Measurements from ENCODE around the gene LAMA3. TPM values are rescaled to one million over a fixed set of nuclear protein-coding genes. Genes with fewer than 3 reads are reported as not detected.

Gene LAMA3
- total RNA-seq, 2 donors from 2014 or later: 5.0 to 6.4 TPM

GRCh38 chr18:23844991-23845680 lies 155.9 kb downstream of the LAMA3 start:
- Histone ChIP-seq H3K27ac (no peak overlapping the region), H3K27me3 (no peaks in the 10 kb centered on the region), H3K36me3 (no peaks in the 10 kb centered on the region), H3K9me3 (no peaks in the 10 kb centered on the region), H3K4me1 (no peaks in the 10 kb centered on the region), H3K4me3 (no peak overlapping the region)
- TF ChIP-seq, protein P1, sequence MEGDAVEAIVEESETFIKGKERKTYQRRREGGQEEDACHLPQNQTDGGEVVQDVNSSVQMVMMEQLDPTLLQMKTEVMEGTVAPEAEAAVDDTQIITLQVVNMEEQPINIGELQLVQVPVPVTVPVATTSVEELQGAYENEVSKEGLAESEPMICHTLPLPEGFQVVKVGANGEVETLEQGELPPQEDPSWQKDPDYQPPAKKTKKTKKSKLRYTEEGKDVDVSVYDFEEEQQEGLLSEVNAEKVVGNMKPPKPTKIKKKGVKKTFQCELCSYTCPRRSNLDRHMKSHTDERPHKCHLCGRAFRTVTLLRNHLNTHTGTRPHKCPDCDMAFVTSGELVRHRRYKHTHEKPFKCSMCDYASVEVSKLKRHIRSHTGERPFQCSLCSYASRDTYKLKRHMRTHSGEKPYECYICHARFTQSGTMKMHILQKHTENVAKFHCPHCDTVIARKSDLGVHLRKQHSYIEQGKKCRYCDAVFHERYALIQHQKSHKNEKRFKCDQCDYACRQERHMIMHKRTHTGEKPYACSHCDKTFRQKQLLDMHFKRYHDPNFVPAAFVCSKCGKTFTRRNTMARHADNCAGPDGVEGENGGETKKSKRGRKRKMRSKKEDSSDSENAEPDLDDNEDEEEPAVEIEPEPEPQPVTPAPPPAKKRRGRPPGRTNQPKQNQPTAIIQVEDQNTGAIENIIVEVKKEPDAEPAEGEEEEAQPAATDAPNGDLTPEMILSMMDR (IDR thresholded peaks at IDR 0.05): no peak
- DNase-seq (ENCODE audit: low spot score): no peak

- no peak overlapping the region for H3K27ac ChIP-seq
- no peak for DNase-seq (ENCODE audit: low spot score)
- no peaks in the 10 kb centered on the region for H3K36me3 ChIP-seq
- TF ChIP-seq, protein P1 (IDR thresholded peaks at IDR 0.05): no peak
- H3K27me3 ChIP-seq: no peaks in the 10 kb centered on the region
- H3K4me3 ChIP-seq: no peak overlapping the region
- no peaks in the 10 kb centered on the region for H3K9me3 ChIP-seq
- no peaks in the 10 kb centered on the region for H3K4me1 ChIP-seq
Measured at GRCh38 chr18:23845988-23846630, 156.9 kb downstream of the LAMA3 start.

GRCh38 chr18:23847321-23847986 lies 158.2 kb downstream of the LAMA3 start:
- Histone ChIP-seq H3K4me3 (no peak overlapping the region), H3K27ac (no peak overlapping the region), H3K4me1 (no peaks in the 10 kb centered on the region), H3K9me3 (no peaks in the 10 kb centered on the region), H3K27me3 (no peaks in the 10 kb centered on the region), H3K36me3 (no peaks in the 10 kb centered on the region)
- DNase-seq (ENCODE audit: low spot score): no peak
- TF ChIP-seq, protein P1 (IDR thresholded peaks at IDR 0.05): no peak

DNA sequence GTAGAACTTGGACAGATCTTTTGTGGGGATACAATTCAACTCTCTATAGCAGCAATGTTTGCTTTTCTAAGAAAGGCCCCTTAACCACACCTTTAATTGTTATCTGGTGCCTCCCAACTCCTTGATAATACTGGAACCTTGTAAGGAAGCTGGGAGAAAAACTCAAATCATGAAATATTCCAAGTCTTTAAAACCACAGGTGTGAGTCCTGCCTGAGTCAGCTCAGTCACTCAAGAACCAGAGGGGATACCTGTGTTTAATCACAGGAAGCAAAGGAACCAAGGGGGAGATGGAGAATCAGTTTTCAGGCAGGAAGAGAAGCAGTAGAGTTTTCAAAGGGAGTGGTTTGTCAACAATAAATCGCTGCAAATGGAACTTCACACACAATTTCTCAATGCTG lies 159.9 kb downstream of the LAMA3 start:
- H3K4me1 ChIP-seq: no peaks in the 10 kb centered on the region
- TF ChIP-seq, protein P1 (IDR thresholded peaks at IDR 0.05): no peak
- no peaks in the 10 kb centered on the region for H3K36me3 ChIP-seq
- no peak overlapping the region for H3K27ac ChIP-seq
- H3K4me3 ChIP-seq: no peak overlapping the region
- no peak for DNase-seq (ENCODE audit: low spot score)
- H3K9me3 ChIP-seq: no peaks in the 10 kb centered on the region
- H3K27me3 ChIP-seq: no peaks in the 10 kb centered on the region

GRCh38 chr18:23850215-23850614 lies 161.0 kb downstream of the LAMA3 start:
- Histone ChIP-seq H3K4me1 (no peaks in the 10 kb centered on the region), H3K9me3 (no peaks in the 10 kb centered on the region), H3K27ac (no peak overlapping the region), H3K36me3 (no peaks in the 10 kb centered on the region), H3K27me3 (no peaks in the 10 kb centered on the region), H3K4me3 (no peak overlapping the region)
- TF ChIP-seq, protein P1 (IDR thresholded peaks at IDR 0.05): no peak
- DNase-seq (ENCODE audit: low spot score): no peak

All from right atrium auricular region (tissue), 2 donors.